Measurements from ENCODE around the gene ARHGAP40. TPM values are rescaled to one million over a fixed set of nuclear protein-coding genes. Genes with fewer than 3 reads are reported as not detected.

ARHGAP40 gene
- total RNA-seq, 1 experiment from 2014 or later, result 0.18 TPM

GRCh38 chr20:38615283-38615682 lies 13.7 kb downstream of the ARHGAP40 start:
- POLR2A ChIA-PET, result no interaction called here

GRCh38 chr20:38616457-38616856 lies 14.8 kb downstream of the ARHGAP40 start:
- intact Hi-C loops (cut with micrococcal nuclease; ENCODE audit: unreplicated experiment), result no loop called here
- H3K36me3 ChIP-seq (ENCODE audit: control insufficient read depth, insufficient read depth, low read length), result no peaks in the 10 kb centered on the region
- TF ChIP-seq TCF7L2 (IDR thresholded peaks at IDR 0.05; ENCODE audit: low read depth, low read length) (no peak), POLR2AphosphoS5 (IDR thresholded peaks at IDR 0.05; ENCODE audit: low read depth, low read length) (no peak), SIN3A (IDR thresholded peaks at IDR 0.05; ENCODE audit: borderline replicate concordance, insufficient read depth, low read depth, low read length) (no peak), CTCF (IDR thresholded peaks at IDR 0.05) (no peak), REST (IDR thresholded peaks at IDR 0.05; ENCODE audit: insufficient read depth in 1 of 2, low read depth in 2 of 2, low read length in 1 of 2) (no peak)
- POLR2A ChIA-PET, result no interaction called here
- no peaks in the 10 kb centered on the region; the same call in 1 of the 2 replicates for H3K4me1 ChIP-seq (ENCODE audit: control insufficient read depth, insufficient read depth, low read length)
- H3K9me3 ChIP-seq (ENCODE audit: control insufficient read depth, insufficient read depth, low read depth, low read length), result no peaks in the 10 kb centered on the region
- no TSS peak for BruUV-seq (replicated peaks)
- no peak for DNase-seq (ENCODE audit: low read depth, low spot score)
- in situ Hi-C loops (cut with HindIII; ENCODE audit: low pct_unique_long_range_greater_than_20kb, low sequenced_read_pairs), result no loop called here
- CTCF ChIA-PET, result no interaction called here
- no peak for ATAC-seq
- peaks cover 2% of the 10 kb centered on the region; the same call in 1 of the 2 replicates for H3K27me3 ChIP-seq (ENCODE audit: control insufficient read depth, insufficient read depth, low read length)
- no peak overlapping the region for H3K27ac ChIP-seq (ENCODE audit: low read length)
- no peak overlapping the region for H3K4me3 ChIP-seq (ENCODE audit: low read depth in 2 of 2, low read length in 2 of 2)

More at GRCh38 chr20:38615283-38615682, 13.7 kb downstream of the ARHGAP40 start:
- in situ Hi-C loops (cut with HindIII; ENCODE audit: low pct_unique_long_range_greater_than_20kb, low sequenced_read_pairs) (no loop called here), intact Hi-C loops (cut with micrococcal nuclease; ENCODE audit: unreplicated experiment) (no loop called here)
- no peak for DNase-seq (ENCODE audit: low read depth, low spot score)
- BruUV-seq (replicated peaks), result no TSS peak
- CTCF ChIA-PET, result no interaction called here
- Histone ChIP-seq H3K9me3 (ENCODE audit: control insufficient read depth, insufficient read depth, low read depth, low read length) (no peaks in the 10 kb centered on the region), H3K4me3 (ENCODE audit: low read depth in 2 of 2, low read length in 2 of 2) (no peak overlapping the region), H3K27ac (ENCODE audit: low read length) (no peak overlapping the region), H3K36me3 (ENCODE audit: control insufficient read depth, insufficient read depth, low read length) (no peaks in the 10 kb centered on the region), H3K4me1 (ENCODE audit: control insufficient read depth, insufficient read depth, low read length) (no peaks in the 10 kb centered on the region; the same call in 1 of the 2 replicates), H3K27me3 (ENCODE audit: control insufficient read depth, insufficient read depth, low read length) (peaks cover 2% of the 10 kb centered on the region; the same call in 1 of the 2 replicates)
- ATAC-seq, result no peak
- TF ChIP-seq POLR2AphosphoS5 (IDR thresholded peaks at IDR 0.05; ENCODE audit: low read depth, low read length), result no peak
- TF ChIP-seq REST (IDR thresholded peaks at IDR 0.05; ENCODE audit: insufficient read depth in 1 of 2, low read depth in 2 of 2, low read length in 1 of 2), result no peak
- TF ChIP-seq TCF7L2 (IDR thresholded peaks at IDR 0.05; ENCODE audit: low read depth, low read length), result no peak
- TF ChIP-seq CTCF (IDR thresholded peaks at IDR 0.05), result no peak
- TF ChIP-seq SIN3A (IDR thresholded peaks at IDR 0.05; ENCODE audit: borderline replicate concordance, insufficient read depth, low read depth, low read length), result no peak
